ENCODE measurements around the gene MTHFD1L.

GRCh38 chr6:151073701-151074100 lies 208.2 kb downstream of the MTHFD1L start:
- TF ChIP-seq CTCF (IDR thresholded peaks at IDR 0.05 in 8 of 11, conservative IDR thresholded peaks at IDR 0.05 in 3 of 11) (no peak), POLR2A (IDR thresholded peaks at IDR 0.05) (no peak), POLR2AphosphoS5 (IDR thresholded peaks at IDR 0.05) (no peak)
